A549 (cell line): Measurements from ENCODE around the gene RXRA. TPM values are rescaled to one million over a fixed set of nuclear protein-coding genes. Genes with fewer than 3 reads are reported as not detected.
A peak's percentile ranks its signal among the peaks of the same experiment; 100 is the strongest.

Source experiments
- ATAC-seq, 2 experiments: fragments of 200-7000 bp in 1 of 2; fragments of >200 bp in 1 of 2; cut with Nextera tagmentation in 1 of 2; cut with Tn5 transposase in 1 of 2; 3 replicates each; pipeline versions ENCODE4 v1.8.0 to v1.9.1; 2018 to 2020; ENCODE audit warnings: mild to moderate bottlenecking in 1 of 2, moderate library complexity in 1 of 2
- CTCF ChIA-PET: fragments of 300-600 bp; sonication (Branson Sonifier 250); formaldehyde crosslinking; extraction: SDS; loops from one replicate; lab custom pipeline; 2021; ENCODE audit warnings: antibody characterized with exemption, inconsistent platforms; lab: Yijun Ruan, JAX
- POLR2A ChIA-PET: fragments of 350-600 bp; formaldehyde crosslinking; extraction: SDS; loops from one replicate; lab custom pipeline; 2021; ENCODE audit warnings: antibody characterized with exemption, inconsistent platforms; lab: Yijun Ruan, JAX
- DNase-seq, 2 experiments: peaks; one replicate each; pipeline versions ENCODE4 v3.0.0 to v3.0.0-alpha.2; 2011 to 2016; ENCODE audit warnings: low read depth in 1 of 2, low spot score in 1 of 2
- FAIRE-seq: peaks from 2 replicates; lab custom pipeline; 2011; peaks lifted over from hg19 to GRCh38; lab: Jason Lieb, UNC
- H3K27ac ChIP-seq, 2 experiments: fragments of >200 bp; sonication (Bioruptor Twin); formaldehyde crosslinking; 3 replicates each; pipeline ENCODE4 v1.5.1; 2016 to 2017
- H3K4me1 ChIP-seq: fragments of >200 bp; sonication (Bioruptor Twin); formaldehyde crosslinking; 3 replicates; pipeline ENCODE4 v1.6.1; 2016
- H3K4me2 ChIP-seq: fragments of >200 bp; sonication (Bioruptor Twin); formaldehyde crosslinking; 3 replicates; pipeline ENCODE4 v1.6.1; 2016
- H3K4me3 ChIP-seq: fragments of >200 bp; sonication (Bioruptor Twin); formaldehyde crosslinking; 3 replicates; pipeline ENCODE4 v1.5.1; 2016
- H3K9me3 ChIP-seq: fragments of >200 bp; sonication (Bioruptor Twin); formaldehyde crosslinking; 3 replicates; pipeline ENCODE4 v1.6.1; 2016
- BCL3 ChIP-seq: fragments of >200 bp; sonication (Bioruptor Twin); formaldehyde crosslinking; IDR thresholded peaks from 3 replicates; pipeline ENCODE4 v1.6.1; 2016
- E2F6 ChIP-seq: IDR thresholded peaks from 2 replicates; pipeline ENCODE4 v1.6.1; 2012; ENCODE audit warnings: low read depth, borderline replicate concordance
- EHF ChIP-seq: fragments of 250-450 bp; sonication (Bioruptor Pico); IDR thresholded peaks from 2 replicates; pipeline ENCODE4 v1.5.0; 2020; ENCODE audit warnings: mild to moderate bottlenecking
- EP300 ChIP-seq, 2 experiments: fragments of >200 bp; sonication (Bioruptor Twin); formaldehyde crosslinking; IDR thresholded peaks; 2 replicates in 1 of 2; 3 replicates in 1 of 2; pipeline ENCODE4 v1.6.1; 2016 to 2017
- FOSL2 ChIP-seq, 2 experiments: fragments of 450-650 bp in 1 of 2; fragments of >200 bp in 1 of 2; sonication (Bioruptor Twin) in 1 of 2; formaldehyde crosslinking; IDR thresholded peaks; 2 replicates each; pipeline versions ENCODE4 v1.5.0 to v1.6.1; 2016 to 2020; ENCODE audit warnings: mild to moderate bottlenecking in 1 of 2, moderate library complexity in 1 of 2
- GATA3 ChIP-seq: IDR thresholded peaks from 2 replicates; pipeline ENCODE4 v1.6.1; 2012; ENCODE audit warnings: borderline replicate concordance
- HMGXB4 ChIP-seq: fragments of 250-450 bp; sonication (Bioruptor Pico); IDR thresholded peaks from 2 replicates; pipeline ENCODE4 v1.5.0; 2021; ENCODE audit warnings: mild to moderate bottlenecking, moderate library complexity, borderline replicate concordance
- HOXB13 ChIP-seq: fragments of 250-450 bp; sonication (Bioruptor Pico); IDR thresholded peaks from 2 replicates; pipeline ENCODE4 v1.5.0; 2020; ENCODE audit warnings: low read depth, mild to moderate bottlenecking, moderate library complexity
- HOXB5 ChIP-seq: fragments of 250-450 bp; sonication (Bioruptor Pico); IDR thresholded peaks from 2 replicates; pipeline ENCODE4 v1.5.0; 2020; ENCODE audit warnings: mild to moderate bottlenecking, moderate library complexity
- JUN ChIP-seq, 2 experiments: fragments of >200 bp; sonication (Bioruptor Twin); formaldehyde crosslinking; IDR thresholded peaks; 2 replicates in 1 of 2; 3 replicates in 1 of 2; pipeline ENCODE4 v1.6.1; 2016 to 2017
- KDM1A ChIP-seq: fragments of 200-600 bp; sonication (generic); IDR thresholded peaks from 2 replicates; pipeline ENCODE4 v1.6.1; 2016; ENCODE audit warnings: low read depth, mild to moderate bottlenecking
- KDM5A ChIP-seq: fragments of 200-600 bp; sonication (generic); IDR thresholded peaks from 2 replicates; pipeline ENCODE4 v1.6.1; 2016; ENCODE audit warnings: antibody characterized with exemption, mild to moderate bottlenecking
- MAZ ChIP-seq: fragments of 150-350 bp; IDR thresholded peaks from 2 replicates; pipeline ENCODE4 v1.6.1; 2014; ENCODE audit warnings: antibody characterized with exemption, low read depth, low read length, borderline replicate concordance
- MYC ChIP-seq: IDR thresholded peaks from 2 replicates; pipeline ENCODE4 v1.6.1; 2012; ENCODE audit warnings: mild to moderate bottlenecking, inconsistent platforms, low read length, improper control_type of control experiment, borderline replicate concordance
- NPAS2 ChIP-seq: fragments of 250-450 bp; sonication (Bioruptor Pico); IDR thresholded peaks from 2 replicates; pipeline ENCODE4 v1.8.0; 2022; ENCODE audit warnings: mild to moderate bottlenecking, moderate library complexity, borderline replicate concordance
- PHF8 ChIP-seq: fragments of 200-600 bp; sonication (generic); IDR thresholded peaks from 2 replicates; pipeline ENCODE4 v1.6.1; 2016; ENCODE audit warnings: low read depth, mild to moderate bottlenecking, antibody characterized with exemption, moderate library complexity, borderline replicate concordance
- POLR2A ChIP-seq: IDR thresholded peaks from 2 replicates; pipeline ENCODE4 v1.6.1; 2012; ENCODE audit warnings: mild to moderate bottlenecking, low read length
- POLR2AphosphoS2 ChIP-seq: conservative IDR thresholded peaks from 2 replicates; pipeline ENCODE4 v1.6.1; 2012; ENCODE audit warnings: low read length, improper control_type of control experiment, inconsistent platforms
- RARB ChIP-seq: fragments of 250-450 bp; sonication (Bioruptor Pico); IDR thresholded peaks from 2 replicates; pipeline ENCODE4 v1.8.0; 2021; ENCODE audit warnings: mild to moderate bottlenecking, moderate library complexity
- RCOR1 ChIP-seq: fragments of 150-350 bp; IDR thresholded peaks from 2 replicates; pipeline ENCODE4 v1.6.1; 2014; ENCODE audit warnings: antibody characterized with exemption, low read length, low read depth
- RFX5 ChIP-seq: fragments of 450-650 bp; IDR thresholded peaks from 2 replicates; pipeline ENCODE4 v1.7.1; 2014; ENCODE audit warnings: antibody characterized with exemption, mild to moderate bottlenecking, moderate library complexity
- RNF2 ChIP-seq: fragments of 200-600 bp; sonication (generic); IDR thresholded peaks from 2 replicates; pipeline ENCODE4 v1.6.1; 2016; ENCODE audit warnings: low read depth, mild to moderate bottlenecking, antibody characterized with exemption, moderate library complexity, borderline replicate concordance
- SMC3 ChIP-seq: fragments of >200 bp; sonication (Bioruptor Twin); formaldehyde crosslinking; IDR thresholded peaks from 3 replicates; pipeline ENCODE4 v1.6.1; 2018; ENCODE audit warnings: inconsistent platforms
- USF2 ChIP-seq: fragments of 450-650 bp; IDR thresholded peaks from 2 replicates; pipeline ENCODE4 v1.6.1; 2014; ENCODE audit warnings: antibody characterized with exemption
- ZFP36 ChIP-seq: fragments of 450-650 bp; IDR thresholded peaks from 2 replicates; pipeline ENCODE4 v1.6.1; 2014; ENCODE audit warnings: borderline replicate concordance; ENCODE audit not compliant: partially characterized antibody
- ZNF302 ChIP-seq: fragments of 250-450 bp; sonication (Bioruptor Pico); IDR thresholded peaks from 2 replicates; pipeline ENCODE4 v1.9.0; 2021; ENCODE audit warnings: inconsistent platforms, mild to moderate bottlenecking, moderate library complexity
- ZSCAN20 ChIP-seq: fragments of 250-450 bp; sonication (Bioruptor Pico); IDR thresholded peaks from 2 replicates; pipeline ENCODE4 v1.8.0; 2022; ENCODE audit warnings: mild to moderate bottlenecking, moderate library complexity
- WGBS: methylation state at CpG from one replicate; pipeline ENCODE4 v1.1.6; 2017; ENCODE audit errors: missing lambda C conversion rate; 5-methylcytosine and 5-hydroxymethylcytosine counted together
- polyA plus RNA-seq, 4 experiments: library from polyadenylated mRNA; depleted of rRNA in 3 of 4; stranded (reverse); fragments of >200 nt; fragmentation: RNase III in 1 of 4; extraction: RNeasy Plus Mini Kit Qiagen cat#74134 plus additional on column Dnase treatment in 1 of 4; gene quantifications; 2 replicates in 3 of 4; 3 replicates in 1 of 4; pipeline ENCODE4 v1.2.3, GENCODE V29; 2011 to 2017
- TF ChIP-seq, protein P1 (sequence below): IDR thresholded peaks from 2 replicates; pipeline ENCODE4 v1.6.1; 2012

RXRA gene
- polyA plus RNA-seq, 2 of the 4 experiments (the other 2 are of a cell fraction), result 6.6 to 23.9 TPM

DNA sequence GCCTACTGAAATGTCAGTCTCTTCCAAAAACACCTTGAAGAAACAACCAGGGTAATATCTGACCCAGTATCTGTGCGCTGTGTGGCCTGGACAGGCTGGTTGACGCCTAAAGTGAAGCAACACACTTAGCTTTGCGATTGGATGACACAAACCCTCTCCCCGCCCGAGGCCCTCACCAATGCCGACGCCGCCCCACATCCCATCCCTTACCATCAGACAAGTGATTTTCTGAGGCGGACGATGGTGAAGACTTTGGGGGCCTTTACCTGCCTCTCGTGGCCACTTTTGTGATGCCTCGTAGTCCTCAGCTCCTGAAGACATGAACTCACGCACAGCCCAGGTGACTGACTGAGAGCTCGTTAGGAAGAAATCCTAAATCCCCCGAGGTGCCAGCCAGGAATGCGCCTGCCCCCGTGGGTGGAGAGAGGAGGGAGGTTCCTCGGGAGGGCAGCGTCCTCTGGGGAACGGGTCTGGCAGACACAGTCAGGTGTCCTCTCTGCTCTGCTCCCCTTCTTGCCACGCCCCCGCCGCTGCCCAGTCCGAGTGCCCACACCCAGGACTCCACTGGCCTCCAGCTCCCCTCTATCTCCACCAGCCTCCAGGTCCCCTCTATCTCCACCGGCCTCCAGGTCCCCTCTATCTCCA is 31.0 kb upstream of the RXRA start:
- ATAC-seq, result peak in 1 of 2 experiments; percentile 26; a peak in 3 of 6 replicates
- H3K9me3 ChIP-seq, result no peaks in the 10 kb centered on the region
- WGBS, result 79% methylated on average over 24 of the region's 25 CpGs

DNA sequence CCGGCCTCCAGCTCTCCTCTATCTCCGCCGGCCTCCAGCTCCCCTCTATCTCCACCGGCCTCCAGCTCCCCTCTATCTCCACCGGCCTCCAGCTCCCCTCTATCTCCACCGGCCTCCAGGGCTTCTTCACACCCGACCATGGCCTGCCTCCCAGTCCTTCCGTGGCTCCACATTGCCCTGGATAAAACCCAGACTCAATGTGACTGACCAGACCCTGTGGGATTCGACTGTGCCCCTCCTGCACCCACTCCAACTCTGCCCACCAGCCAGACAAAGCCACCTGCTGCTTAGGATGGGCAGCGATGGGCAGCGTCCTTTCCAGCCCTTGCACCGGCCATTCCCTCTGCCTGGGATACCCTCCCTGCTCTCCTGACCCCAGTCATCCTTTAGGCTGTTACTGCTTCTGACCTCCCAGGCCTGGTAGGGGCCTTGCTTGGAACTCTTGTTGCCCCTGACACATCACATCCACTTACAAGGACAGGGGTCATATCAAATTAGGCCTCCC is 30.5 kb upstream of the RXRA start:
- Histone ChIP-seq H3K4me1 (no peaks in the 10 kb centered on the region), H3K9me3 (no peaks in the 10 kb centered on the region), H3K27ac (no peak overlapping the region), H3K4me3 (no peak overlapping the region), H3K4me2 (no peak overlapping the region)
- DNase-seq, result no peak
- 66% methylated on average over 11 of the region's 12 CpGs for WGBS
- ChIA-PET POLR2A (no interaction called here), CTCF (interaction anchor here (0.7 to 1.2 kb wide), 3 partner anchors 14 to 147 kb away, joined by 3 to 5 read pairs (median 3); no protein-coding TSS in a partner anchor)
- FAIRE-seq, result no peak
- ATAC-seq, result no peak
- TF ChIP-seq MYC, result no peak
- no peak for TF ChIP-seq MAZ
- TF ChIP-seq PHF8, result no peak
- TF ChIP-seq RCOR1, result no peak
- no peak for TF ChIP-seq KDM1A
- no peak for TF ChIP-seq BCL3
- TF ChIP-seq GATA3, result no peak
- no peak for TF ChIP-seq ZSCAN20 (CRISPR knock-in tag)
- TF ChIP-seq ZFP36, result no peak
- TF ChIP-seq RFX5, result no peak
- TF ChIP-seq KDM5A, result no peak
- no peak for TF ChIP-seq E2F6
- no peak for TF ChIP-seq NPAS2 (CRISPR knock-in tag)

More for the DNA sequence above, 31.0 kb upstream of the RXRA start:
- DNase-seq (no peak), FAIRE-seq (no peak)
- TF ChIP-seq RNF2 (no peak), POLR2A (no peak), HOXB13 (no peak), USF2 (no peak), KDM1A (no peak), HOXB5 (CRISPR knock-in tag) (no peak), FOSL2 (IDR thresholded peaks at IDR 0.05) (no peak), FOSL2 (CRISPR knock-in tag; IDR thresholded peaks at IDR 0.05) (no peak), BCL3 (no peak), EHF (CRISPR knock-in tag) (no peak), KDM5A (no peak), GATA3 (no peak), SMC3 (no peak), RCOR1 (no peak), RARB (CRISPR knock-in tag) (no peak), POLR2AphosphoS2 (no peak), JUN (IDR thresholded peaks at IDR 0.05) (no peak), EP300 (IDR thresholded peaks at IDR 0.05) (no peak), ZNF302 (no peak), HMGXB4 (no peak)
- TF ChIP-seq, protein P1, sequence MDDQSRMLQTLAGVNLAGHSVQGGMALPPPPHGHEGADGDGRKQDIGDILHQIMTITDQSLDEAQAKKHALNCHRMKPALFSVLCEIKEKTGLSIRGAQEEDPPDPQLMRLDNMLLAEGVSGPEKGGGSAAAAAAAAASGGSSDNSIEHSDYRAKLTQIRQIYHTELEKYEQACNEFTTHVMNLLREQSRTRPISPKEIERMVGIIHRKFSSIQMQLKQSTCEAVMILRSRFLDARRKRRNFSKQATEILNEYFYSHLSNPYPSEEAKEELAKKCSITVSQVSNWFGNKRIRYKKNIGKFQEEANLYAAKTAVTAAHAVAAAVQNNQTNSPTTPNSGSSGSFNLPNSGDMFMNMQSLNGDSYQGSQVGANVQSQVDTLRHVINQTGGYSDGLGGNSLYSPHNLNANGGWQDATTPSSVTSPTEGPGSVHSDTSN, result no peak
- H3K4me1 ChIP-seq, result no peaks in the 10 kb centered on the region
- H3K27ac ChIP-seq, result no peak overlapping the region
- H3K4me3 ChIP-seq, result no peak overlapping the region
- no peak overlapping the region for H3K4me2 ChIP-seq
- ChIA-PET POLR2A (no interaction called here), CTCF (interaction anchor here (0.7 to 1.4 kb wide), 4 partner anchors 13 to 154 kb away, joined by 3 to 5 read pairs (median 4); no protein-coding TSS in a partner anchor)
